Upper lobe of left lung (tissue), 6 donors: ENCODE data around the gene RAPGEF2. TPM values are rescaled to one million over a fixed set of nuclear protein-coding genes. Genes with fewer than 3 reads are reported as not detected.

Source experiments
- ATAC-seq, 2 donors: fragments of 200-7000 bp; cut with Tn5 transposase; one replicate each; pipeline ENCODE4 v1.9.1; 2022; ENCODE audit warnings: mild to moderate bottlenecking in 2 of 2, moderate library complexity in 2 of 2; ENCODE audit not compliant: low FRiP score in 2 of 2
- DNase-seq, 2 donors: peaks; one replicate each; pipeline ENCODE4 v3.0.0-alpha.2; 2019 to 2020
- H3K27ac ChIP-seq, 4 donors: fragments of 200-600 bp; sonication (generic); one replicate each; pipeline ENCODE4 v1.5.1; 2016 to 2019
- H3K27me3 ChIP-seq, 4 donors: fragments of 200-600 bp; sonication (generic); one replicate each; pipeline ENCODE4 v1.5.1; 2017 to 2019
- H3K36me3 ChIP-seq, 4 donors: fragments of 200-600 bp; sonication (generic); one replicate each; pipeline ENCODE4 v1.5.1; 2016 to 2019
- H3K4me1 ChIP-seq, 4 donors: fragments of 200-600 bp; sonication (generic); one replicate each; pipeline ENCODE4 v1.5.1; 2018 to 2019
- H3K4me3 ChIP-seq, 4 donors: fragments of 200-600 bp; sonication (generic); one replicate each; pipeline ENCODE4 v1.5.1; 2017 to 2019; ENCODE audit warnings: mild to moderate bottlenecking in 2 of 4, moderate library complexity in 1 of 4
- H3K9me3 ChIP-seq, 4 donors: fragments of 200-600 bp; sonication (generic); one replicate each; pipeline ENCODE4 v1.5.1; 2018 to 2019
- EP300 ChIP-seq, 4 donors: sonication (generic); formaldehyde crosslinking; IDR thresholded peaks; one replicate each; pipeline ENCODE4 v1.5.1; 2017; ENCODE audit warnings: antibody characterized with exemption in 4 of 4, control low read depth in 2 of 4
- POLR2A ChIP-seq, 4 donors: fragments of 450-650 bp; IDR thresholded peaks; one replicate each; pipeline ENCODE4 v1.5.1; 2016 to 2017; ENCODE audit warnings: antibody characterized with exemption in 4 of 4, mild to moderate bottlenecking in 2 of 4
- POLR2AphosphoS5 ChIP-seq, 2 donors: sonication (generic); formaldehyde crosslinking; IDR thresholded peaks; one replicate each; pipeline ENCODE4 v1.5.1; 2017; ENCODE audit warnings: antibody characterized with exemption in 2 of 2
- WGBS, 2 donors: methylation state at CpG; one replicate each; pipeline ENCODE4 v1.1.5; 2017 to 2018; 5-methylcytosine and 5-hydroxymethylcytosine counted together
- total RNA-seq, 6 donors: library from RNA; depleted of rRNA in 4 of 6; stranded (reverse); fragments of >200 nt in 4 of 6; gene quantifications; one replicate each; pipeline versions ENCODE4 v1.1.0 to v1.2.1, GENCODE V29; 2016 to 2021
- TF ChIP-seq, protein P1 (sequence below), 6 experiments: fragments of 450-650 bp in 4 of 6; fragments of 200-600 bp in 2 of 6; sonication (generic) in 2 of 6; IDR thresholded peaks; one replicate each; pipeline ENCODE4 v1.5.1; 2016 to 2019; ENCODE audit warnings: antibody characterized with exemption in 6 of 6
- donor health status: DM: no; HTN: no; CAD: no; lungs with moderate emphysema.
- donor health status: DM: no; HTN: yes; CAD: no; lungs with severe emphysema.

The RAPGEF2 gene
- total RNA-seq, 6 donors from 2014 or later, result 53.3 to 122 (median 66.3) TPM

GRCh38 chr4:159145318-159145991, 42.6 kb downstream of the RAPGEF2 start:
- 88 to 93% methylated on average over 4 of the region's 4 CpGs for WGBS, 2 donors
- Histone ChIP-seq H3K36me3 (no peaks in the 10 kb centered on the region), H3K27me3 (no peaks in the 10 kb centered on the region), H3K27ac (peak overlapping the region in 1 of 4 donors; percentile 11), H3K4me3 (no peak overlapping the region), H3K9me3 (no peaks in the 10 kb centered on the region), H3K4me1 (peaks cover 4 to 35% (median 27%) of the 10 kb centered on the region in 4 donors)
- ATAC-seq (no peak), DNase-seq (no peak)
- no peak for TF ChIP-seq POLR2A (IDR thresholded peaks at IDR 0.05)

DNA sequence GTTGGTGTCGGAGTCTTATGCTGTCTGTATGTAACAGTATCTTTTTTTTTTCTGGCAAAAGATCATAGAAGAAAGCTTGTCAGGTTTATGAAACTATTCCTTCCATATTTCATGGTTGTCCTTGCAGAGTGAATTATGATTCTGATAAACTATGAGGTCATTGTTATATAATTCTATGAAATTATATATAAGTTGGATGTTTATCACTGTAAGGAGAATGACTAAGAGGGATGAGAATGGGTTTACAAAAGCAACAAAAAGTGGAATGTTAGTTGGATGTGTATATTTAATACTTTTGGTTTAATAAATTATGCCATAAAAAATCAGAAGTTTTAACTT, 43.1 kb downstream of the RAPGEF2 start:
- Histone ChIP-seq H3K27me3 (no peaks in the 10 kb centered on the region), H3K27ac (peak overlapping the region in 1 of 4 donors; percentile 11), H3K9me3 (no peaks in the 10 kb centered on the region), H3K36me3 (no peaks in the 10 kb centered on the region), H3K4me3 (no peak overlapping the region), H3K4me1 (peaks cover 0 to 35% (median 26%) of the 10 kb centered on the region in 4 donors)
- DNase-seq (no peak), ATAC-seq (no peak)
- 82 to 90% methylated on average over 1 of the region's 1 CpG for WGBS, 2 donors
- TF ChIP-seq EP300 (IDR thresholded peaks at IDR 0.05), result no peak
- TF ChIP-seq POLR2AphosphoS5 (IDR thresholded peaks at IDR 0.05), result no peak
- TF ChIP-seq, protein P1, sequence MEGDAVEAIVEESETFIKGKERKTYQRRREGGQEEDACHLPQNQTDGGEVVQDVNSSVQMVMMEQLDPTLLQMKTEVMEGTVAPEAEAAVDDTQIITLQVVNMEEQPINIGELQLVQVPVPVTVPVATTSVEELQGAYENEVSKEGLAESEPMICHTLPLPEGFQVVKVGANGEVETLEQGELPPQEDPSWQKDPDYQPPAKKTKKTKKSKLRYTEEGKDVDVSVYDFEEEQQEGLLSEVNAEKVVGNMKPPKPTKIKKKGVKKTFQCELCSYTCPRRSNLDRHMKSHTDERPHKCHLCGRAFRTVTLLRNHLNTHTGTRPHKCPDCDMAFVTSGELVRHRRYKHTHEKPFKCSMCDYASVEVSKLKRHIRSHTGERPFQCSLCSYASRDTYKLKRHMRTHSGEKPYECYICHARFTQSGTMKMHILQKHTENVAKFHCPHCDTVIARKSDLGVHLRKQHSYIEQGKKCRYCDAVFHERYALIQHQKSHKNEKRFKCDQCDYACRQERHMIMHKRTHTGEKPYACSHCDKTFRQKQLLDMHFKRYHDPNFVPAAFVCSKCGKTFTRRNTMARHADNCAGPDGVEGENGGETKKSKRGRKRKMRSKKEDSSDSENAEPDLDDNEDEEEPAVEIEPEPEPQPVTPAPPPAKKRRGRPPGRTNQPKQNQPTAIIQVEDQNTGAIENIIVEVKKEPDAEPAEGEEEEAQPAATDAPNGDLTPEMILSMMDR (IDR thresholded peaks at IDR 0.05), result no peak
- no peak for TF ChIP-seq POLR2A (IDR thresholded peaks at IDR 0.05)

DNA sequence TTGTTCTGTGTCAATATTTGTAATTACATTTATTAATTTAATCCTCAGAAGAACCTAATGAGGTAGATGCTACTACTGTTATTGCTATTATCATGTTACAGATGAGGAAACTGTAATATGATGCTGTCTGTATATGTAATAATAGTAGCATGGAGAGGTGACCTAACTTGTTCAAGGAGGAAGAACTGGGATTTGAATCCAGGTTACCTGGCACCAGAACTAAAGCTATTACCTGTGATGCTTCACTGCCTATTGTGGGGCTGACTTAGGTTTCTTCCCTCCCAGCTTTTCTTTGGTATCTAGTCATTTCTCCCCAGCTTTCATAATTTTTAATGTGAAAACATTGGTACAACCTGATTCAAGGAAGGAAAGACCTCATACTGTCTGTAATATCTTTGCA, 43.6 kb downstream of the RAPGEF2 start:
- ATAC-seq (no peak), DNase-seq (no peak)
- Histone ChIP-seq H3K36me3 (no peaks in the 10 kb centered on the region), H3K9me3 (no peaks in the 10 kb centered on the region), H3K27ac (no peak overlapping the region), H3K4me3 (no peak overlapping the region), H3K4me1 (peaks cover 0 to 31% (median 24%) of the 10 kb centered on the region in 4 donors), H3K27me3 (no peaks in the 10 kb centered on the region)
- TF ChIP-seq POLR2A (IDR thresholded peaks at IDR 0.05) (no peak), POLR2AphosphoS5 (IDR thresholded peaks at IDR 0.05) (no peak), EP300 (IDR thresholded peaks at IDR 0.05) (no peak)
- TF ChIP-seq, protein P1 (IDR thresholded peaks at IDR 0.05), result no peak

DNA sequence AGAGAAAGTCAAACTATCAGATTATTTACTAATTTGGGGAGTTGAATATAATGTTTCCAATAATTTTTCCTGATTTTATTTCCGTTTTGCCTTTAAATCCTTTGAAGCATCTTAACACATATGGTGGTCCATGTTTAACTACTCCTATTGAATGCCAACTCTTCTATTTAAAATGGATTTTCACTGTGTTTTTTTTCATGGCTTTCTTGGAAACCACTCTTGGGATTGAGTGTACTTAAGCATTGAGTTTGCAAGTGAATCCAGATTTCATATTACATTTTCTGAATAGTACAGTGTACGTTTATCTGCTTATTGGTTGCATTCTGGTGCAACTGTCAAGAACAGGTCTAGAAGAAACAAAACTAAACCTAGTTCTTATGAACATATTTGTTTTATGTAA, 45.6 kb downstream of the RAPGEF2 start:
- Histone ChIP-seq H3K9me3 (no peaks in the 10 kb centered on the region), H3K36me3 (no peaks in the 10 kb centered on the region), H3K27me3 (no peaks in the 10 kb centered on the region), H3K4me3 (no peak overlapping the region), H3K27ac (no peak overlapping the region), H3K4me1 (peaks cover 0 to 24% (median 19%) of the 10 kb centered on the region in 4 donors)
- ATAC-seq (no peak), DNase-seq (no peak)
- WGBS, 2 donors, result 64 to 88% methylated on average over 2 of the region's 2 CpGs
- TF ChIP-seq, protein P1 (IDR thresholded peaks at IDR 0.05), result no peak
- no peak for TF ChIP-seq EP300 (IDR thresholded peaks at IDR 0.05)
- no peak for TF ChIP-seq POLR2A (IDR thresholded peaks at IDR 0.05)
- no peak for TF ChIP-seq POLR2AphosphoS5 (IDR thresholded peaks at IDR 0.05)

GRCh38 chr4:159149666-159150065, 46.8 kb downstream of the RAPGEF2 start:
- Histone ChIP-seq H3K36me3 (no peaks in the 10 kb centered on the region), H3K9me3 (no peaks in the 10 kb centered on the region), H3K27ac (no peak overlapping the region), H3K4me1 (peaks cover 0 to 23% (median 12%) of the 10 kb centered on the region in 4 donors), H3K4me3 (no peak overlapping the region), H3K27me3 (no peaks in the 10 kb centered on the region)
- ATAC-seq (no peak), DNase-seq (no peak)
- 94 to 98% methylated on average over 1 of the region's 1 CpG for WGBS, 2 donors
- no peak for TF ChIP-seq POLR2AphosphoS5 (IDR thresholded peaks at IDR 0.05)
- TF ChIP-seq, protein P1 (IDR thresholded peaks at IDR 0.05), result no peak
- TF ChIP-seq POLR2A (IDR thresholded peaks at IDR 0.05), result no peak
- TF ChIP-seq EP300 (IDR thresholded peaks at IDR 0.05), result no peak
